Neural cell (in vitro differentiated cells): Measurements from ENCODE around the gene DMRT2. TPM values are rescaled to one million over a fixed set of nuclear protein-coding genes. Genes with fewer than 3 reads are reported as not detected.

ENCODE experiments used
- polyA plus RNA-seq: library from polyadenylated mRNA; depleted of rRNA; stranded (reverse); fragments of >200 nt; gene quantifications from 2 replicates; pipeline ENCODE4 v1.2.3, GENCODE V29; 2014
- small RNA-seq, 3 experiments: library from RNA; depleted of rRNA; stranded (forward); fragments of <200 nt; gene quantifications; one replicate each; pipeline ENCODE3, GENCODE V24; 2012

The DMRT2 gene
- polyA plus RNA-seq, 1 donor from 2014 or later = 0.20 TPM

Small RNAs within 50 kb of the gene (small RNA-seq; reads per million reads assigned to genes)
- 0 reads per million in 3 experiments for gene RNU6-1073P

Other genes starting within 250 kb of the DMRT2 start
- gene DMRT1, start 208.7 kb upstream of the DMRT2 start, polyA plus RNA-seq = 0.26 TPM in 1 of 2 replicates, not detected in the other
- not detected in 2 replicates for gene DMRT3, start 73.7 kb upstream of the DMRT2 start, polyA plus RNA-seq